ENCODE measurements around the gene COL4A3.

GRCh38 chr2:227248876-227249275 is 84.5 kb downstream of the COL4A3 start:
- no peak for TF ChIP-seq CTCF (conservative IDR thresholded peaks at IDR 0.05)
- no peak for TF ChIP-seq ZFX (IDR thresholded peaks at IDR 0.05)

Data from C4-2B (cell line).